GM23338 (cell line): ENCODE measurements around the gene PLP2. TPM values are rescaled to one million over a fixed set of nuclear protein-coding genes. Genes with fewer than 3 reads are reported as not detected.
"Not testable (repeated sequence)": the region's sequence is repeated elsewhere in the genome, so short reads cannot be mapped to it uniquely, and the experiment has no call there.

ENCODE experiments used
- ATAC-seq: fragments of 200-7000 bp; cut with Tn5 transposase; 3 replicates; pipeline ENCODE4 v1.9.1; 2020
- DNase-seq: peaks from one replicate; pipeline ENCODE4 v3.0.0-alpha.2; 2015; ENCODE audit warnings: low spot score
- H2AFZ ChIP-seq: fragments of 200-600 bp; sonication (generic); 2 replicates; pipeline ENCODE4 v1.8.0; 2016; ENCODE audit warnings: antibody characterized with exemption, mild to moderate bottlenecking, moderate library complexity
- H3F3A ChIP-seq: fragments of 200-600 bp; sonication (generic); replicated peaks from 2 replicates; pipeline ENCODE4 v1.8.0; 2017; ENCODE audit warnings: antibody characterized with exemption, mixed run types, low read depth
- H3K27ac ChIP-seq: fragments of 200-600 bp; sonication (generic); 2 replicates; pipeline ENCODE4 v1.6.1; 2016; ENCODE audit warnings: low read depth
- H3K27me3 ChIP-seq: fragments of 200-600 bp; sonication (generic); 2 replicates; pipeline ENCODE4 v1.8.0; 2016; ENCODE audit warnings: mild to moderate bottlenecking, mixed run types, moderate library complexity; ENCODE audit not compliant: insufficient read depth
- H3K36me3 ChIP-seq: fragments of 200-600 bp; sonication (generic); 2 replicates; pipeline ENCODE4 v1.8.0; 2016; ENCODE audit warnings: mild to moderate bottlenecking; ENCODE audit not compliant: insufficient read depth
- H3K4me1 ChIP-seq: fragments of 200-600 bp; sonication (generic); 2 replicates; pipeline ENCODE4 v1.8.0; 2016; ENCODE audit warnings: mild to moderate bottlenecking, moderate library complexity; ENCODE audit not compliant: insufficient read depth
- H3K4me2 ChIP-seq: fragments of 200-600 bp; sonication (generic); 2 replicates; pipeline ENCODE4 v1.7.1; 2017; ENCODE audit warnings: mixed run types
- H3K4me3 ChIP-seq: fragments of 200-600 bp; sonication (generic); 2 replicates; pipeline ENCODE4 v1.6.1; 2016; ENCODE audit warnings: mixed run types
- H3K79me2 ChIP-seq: fragments of 200-600 bp; sonication (generic); replicated peaks from 2 replicates; pipeline ENCODE4 v1.8.0; 2017; ENCODE audit warnings: mild to moderate bottlenecking; ENCODE audit not compliant: insufficient read depth
- H3K9me2 ChIP-seq: fragments of 200-600 bp; sonication (generic); 2 replicates; pipeline ENCODE4 v1.8.0; 2017; ENCODE audit not compliant: insufficient read depth
- H4K20me1 ChIP-seq: fragments of 200-600 bp; sonication (generic); replicated peaks from 2 replicates; pipeline ENCODE4 v1.8.0; 2017; ENCODE audit warnings: mild to moderate bottlenecking; ENCODE audit not compliant: insufficient read depth
- H3K27ac Mint-ChIP-seq: 2 replicates; pipeline ENCODE4 v1.8.0; 2020; ENCODE audit warnings: inconsistent platforms, mild to moderate bottlenecking, moderate library complexity, mixed read lengths
- H3K27me3 Mint-ChIP-seq: 3 replicates; pipeline ENCODE4 v1.8.0; 2022; ENCODE audit warnings: low read depth, mild to moderate bottlenecking, moderate library complexity, mixed read lengths, inconsistent platforms; ENCODE audit not compliant: insufficient read depth, poor library complexity
- H3K36me3 Mint-ChIP-seq: 3 replicates; pipeline ENCODE4 v1.8.0; 2021; ENCODE audit warnings: low read depth, mild to moderate bottlenecking, inconsistent platforms, moderate library complexity, mixed read lengths
- H3K4me1 Mint-ChIP-seq: 3 replicates; pipeline ENCODE4 v1.8.0; 2020; ENCODE audit warnings: mild to moderate bottlenecking, inconsistent platforms, mixed read lengths
- H3K4me3 Mint-ChIP-seq: 3 replicates; pipeline ENCODE4 v1.8.0; 2021; ENCODE audit warnings: moderate library complexity, mild to moderate bottlenecking, inconsistent platforms, mixed read lengths
- H3K9me3 Mint-ChIP-seq: 3 replicates; pipeline ENCODE4 v1.8.0; 2020; ENCODE audit warnings: moderate library complexity, mild to moderate bottlenecking, inconsistent platforms, mixed read lengths
- CREB1 ChIP-seq: fragments of 250-450 bp; sonication (Bioruptor Pico); IDR thresholded peaks from 2 replicates; pipeline ENCODE4 v1.5.0; 2020; ENCODE audit warnings: low read depth, mild to moderate bottlenecking, moderate library complexity
- JUNB ChIP-seq: IDR thresholded peaks from one replicate; pipeline ENCODE4 v1.6.1; 2016; ENCODE audit warnings: antibody characterized with exemption; ENCODE audit not compliant: unreplicated experiment
- NANOG ChIP-seq: IDR thresholded peaks from 2 replicates; pipeline ENCODE4 v1.6.1; 2016; ENCODE audit warnings: antibody characterized with exemption, borderline replicate concordance
- POLR2AphosphoS5 ChIP-seq: IDR thresholded peaks from 2 replicates; pipeline ENCODE4 v1.6.1; 2016; ENCODE audit warnings: antibody characterized with exemption, low read depth
- STAT1 ChIP-seq: IDR thresholded peaks from one replicate; pipeline ENCODE4 v1.6.1; 2016; ENCODE audit warnings: antibody characterized with exemption; ENCODE audit not compliant: unreplicated experiment
- ZNF114 ChIP-seq: fragments of 250-450 bp; sonication (Bioruptor Pico); IDR thresholded peaks from 2 replicates; pipeline ENCODE4 v1.5.0; 2020; ENCODE audit warnings: mild to moderate bottlenecking, moderate library complexity
- ZNF331 ChIP-seq: fragments of 250-450 bp; sonication (Bioruptor Pico); IDR thresholded peaks from 2 replicates; pipeline ENCODE4 v1.5.0; 2020; ENCODE audit warnings: low read depth, mild to moderate bottlenecking, moderate library complexity
- polyA plus RNA-seq: library from polyadenylated mRNA; unstranded; fragments of >200 nt; fragmentation: Nextera tagmentation; extraction: Ambion mirVana; gene quantifications from 2 replicates; pipeline ENCODE4 v1.2.1, GENCODE V29; 2016
- total RNA-seq: library from RNA; depleted of rRNA; stranded (reverse); fragments of >200 nt; shearing (Covaris generic); gene quantifications from 2 replicates; pipeline ENCODE4 v1.2.3, GENCODE V29; 2014
- TF ChIP-seq, protein P1 (sequence below): IDR thresholded peaks from 2 replicates; pipeline ENCODE4 v1.6.1; 2016; ENCODE audit warnings: antibody characterized with exemption
- TF ChIP-seq, protein P2 (sequence below), 2 experiments: fragments of 200-600 bp in 1 of 2; sonication (generic) in 1 of 2; conservative IDR thresholded peaks; 2 replicates each; pipeline versions ENCODE4 v1.5.1 to v1.6.1; 2016 to 2017; ENCODE audit warnings: antibody characterized with exemption in 2 of 2, low read depth in 2 of 2, mild to moderate bottlenecking in 2 of 2, moderate library complexity in 1 of 2
- TF ChIP-seq, protein P3 (sequence below): IDR thresholded peaks from one replicate; pipeline ENCODE4 v1.6.1; 2018; ENCODE audit warnings: antibody characterized with exemption; ENCODE audit not compliant: unreplicated experiment

The PLP2 gene
- total and polyA plus RNA-seq, 2 experiments from 2014 or later: 3.4 to 9.5 TPM

DNA sequence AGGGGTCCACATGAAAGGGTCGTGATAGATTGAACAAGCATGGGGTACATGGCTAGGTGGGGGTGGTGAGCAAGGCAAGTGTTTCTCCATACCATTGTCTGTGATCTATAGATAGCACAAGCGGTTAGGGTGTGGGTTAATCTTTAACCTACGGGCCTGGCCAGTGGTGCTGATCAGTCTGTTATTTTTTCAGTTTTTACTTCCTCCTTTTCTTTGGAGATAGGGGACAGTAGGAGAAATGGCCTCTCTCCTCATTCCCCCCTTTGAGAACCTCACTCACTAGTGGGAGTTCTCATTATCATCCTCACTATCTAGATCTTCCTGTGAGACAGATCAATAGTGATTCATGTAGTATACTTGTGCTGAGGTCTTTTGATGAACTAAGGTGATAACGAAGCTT, 32.0 kb upstream of the PLP2 start (continued):
- TF ChIP-seq, protein P1, sequence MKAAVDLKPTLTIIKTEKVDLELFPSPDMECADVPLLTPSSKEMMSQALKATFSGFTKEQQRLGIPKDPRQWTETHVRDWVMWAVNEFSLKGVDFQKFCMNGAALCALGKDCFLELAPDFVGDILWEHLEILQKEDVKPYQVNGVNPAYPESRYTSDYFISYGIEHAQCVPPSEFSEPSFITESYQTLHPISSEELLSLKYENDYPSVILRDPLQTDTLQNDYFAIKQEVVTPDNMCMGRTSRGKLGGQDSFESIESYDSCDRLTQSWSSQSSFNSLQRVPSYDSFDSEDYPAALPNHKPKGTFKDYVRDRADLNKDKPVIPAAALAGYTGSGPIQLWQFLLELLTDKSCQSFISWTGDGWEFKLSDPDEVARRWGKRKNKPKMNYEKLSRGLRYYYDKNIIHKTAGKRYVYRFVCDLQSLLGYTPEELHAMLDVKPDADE: no peak
- TF ChIP-seq POLR2AphosphoS5: no peak
- TF ChIP-seq CREB1: no peak

DNA sequence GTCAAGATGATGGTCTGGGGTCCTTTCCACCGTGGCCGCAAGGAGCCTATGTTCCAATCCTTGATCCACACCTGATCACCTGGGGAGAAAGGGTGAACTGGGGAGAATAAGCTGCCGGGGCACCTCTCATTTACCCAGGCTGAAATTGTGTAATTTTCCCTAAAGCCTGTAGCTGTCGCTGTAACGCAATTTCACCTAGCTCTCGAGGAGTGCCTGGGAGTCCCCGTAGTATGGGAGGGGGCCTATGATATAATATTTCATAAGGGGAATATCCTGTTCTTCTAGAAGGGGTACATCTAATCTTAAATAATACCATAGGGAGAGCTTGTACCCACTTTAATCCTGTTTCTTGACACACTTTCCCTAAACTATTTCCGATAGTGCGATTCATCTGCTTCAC, 29.4 kb upstream of the PLP2 start:
- H3K27me3 Mint-ChIP-seq, H3K27me3 ChIP-seq, H3K4me2 ChIP-seq, H3K4me1 Mint-ChIP-seq, H3K4me3 Mint-ChIP-seq, H3K79me2 ChIP-seq, H3K36me3 ChIP-seq, H3K4me1 ChIP-seq, H3F3A ChIP-seq, H3K27ac ChIP-seq, H3K4me3 ChIP-seq, H2AFZ ChIP-seq, H3K27ac Mint-ChIP-seq, H3K9me2 ChIP-seq, H3K36me3 Mint-ChIP-seq, H4K20me1 ChIP-seq: not testable (repeated sequence)
- ATAC-seq: 0 out of 3 replicates have a peak, but pooled peaks have one; percentile 30
- DNase-seq: peak; percentile 64
- TF ChIP-seq, protein P2, sequence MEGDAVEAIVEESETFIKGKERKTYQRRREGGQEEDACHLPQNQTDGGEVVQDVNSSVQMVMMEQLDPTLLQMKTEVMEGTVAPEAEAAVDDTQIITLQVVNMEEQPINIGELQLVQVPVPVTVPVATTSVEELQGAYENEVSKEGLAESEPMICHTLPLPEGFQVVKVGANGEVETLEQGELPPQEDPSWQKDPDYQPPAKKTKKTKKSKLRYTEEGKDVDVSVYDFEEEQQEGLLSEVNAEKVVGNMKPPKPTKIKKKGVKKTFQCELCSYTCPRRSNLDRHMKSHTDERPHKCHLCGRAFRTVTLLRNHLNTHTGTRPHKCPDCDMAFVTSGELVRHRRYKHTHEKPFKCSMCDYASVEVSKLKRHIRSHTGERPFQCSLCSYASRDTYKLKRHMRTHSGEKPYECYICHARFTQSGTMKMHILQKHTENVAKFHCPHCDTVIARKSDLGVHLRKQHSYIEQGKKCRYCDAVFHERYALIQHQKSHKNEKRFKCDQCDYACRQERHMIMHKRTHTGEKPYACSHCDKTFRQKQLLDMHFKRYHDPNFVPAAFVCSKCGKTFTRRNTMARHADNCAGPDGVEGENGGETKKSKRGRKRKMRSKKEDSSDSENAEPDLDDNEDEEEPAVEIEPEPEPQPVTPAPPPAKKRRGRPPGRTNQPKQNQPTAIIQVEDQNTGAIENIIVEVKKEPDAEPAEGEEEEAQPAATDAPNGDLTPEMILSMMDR (conservative IDR thresholded peaks at IDR 0.05; ENCODE audit: low read depth in 2 of 2): peak; percentile 45 to 66
- H3K9me3 Mint-ChIP-seq: peaks cover 12% of the 10 kb centered on the region

DNA sequence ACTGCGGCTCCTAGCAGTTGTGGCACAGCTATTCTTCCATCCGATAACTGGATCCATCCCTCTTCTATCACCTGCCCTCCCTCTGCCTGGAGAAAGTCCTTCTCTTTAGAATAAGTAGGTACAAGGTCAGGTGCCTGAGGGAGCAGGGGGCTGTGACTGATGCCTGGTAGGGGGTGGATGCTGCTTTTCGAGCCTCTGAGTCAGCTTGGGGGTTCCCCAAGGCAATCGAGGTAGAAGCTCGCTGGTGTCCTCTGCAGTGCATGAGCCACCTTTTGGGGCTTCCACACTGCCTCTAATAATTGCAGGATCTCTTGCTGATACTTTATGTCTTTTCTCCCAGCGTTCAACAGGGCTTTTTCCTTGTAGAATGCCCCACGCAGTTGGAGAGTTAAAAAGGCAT, 28.5 kb upstream of the PLP2 start:
- not testable (repeated sequence) for H3K9me2 ChIP-seq, H3F3A ChIP-seq, DNase-seq, H3K36me3 Mint-ChIP-seq, H3K79me2 ChIP-seq, H3K27ac ChIP-seq, H3K4me2 ChIP-seq, H3K4me1 ChIP-seq, H2AFZ ChIP-seq, H3K4me3 Mint-ChIP-seq, H3K27me3 Mint-ChIP-seq, H4K20me1 ChIP-seq, ATAC-seq, H3K36me3 ChIP-seq, H3K4me1 Mint-ChIP-seq, H3K27me3 ChIP-seq, H3K27ac Mint-ChIP-seq, H3K4me3 ChIP-seq
- H3K9me3 Mint-ChIP-seq: peaks cover 12% of the 10 kb centered on the region

DNA sequence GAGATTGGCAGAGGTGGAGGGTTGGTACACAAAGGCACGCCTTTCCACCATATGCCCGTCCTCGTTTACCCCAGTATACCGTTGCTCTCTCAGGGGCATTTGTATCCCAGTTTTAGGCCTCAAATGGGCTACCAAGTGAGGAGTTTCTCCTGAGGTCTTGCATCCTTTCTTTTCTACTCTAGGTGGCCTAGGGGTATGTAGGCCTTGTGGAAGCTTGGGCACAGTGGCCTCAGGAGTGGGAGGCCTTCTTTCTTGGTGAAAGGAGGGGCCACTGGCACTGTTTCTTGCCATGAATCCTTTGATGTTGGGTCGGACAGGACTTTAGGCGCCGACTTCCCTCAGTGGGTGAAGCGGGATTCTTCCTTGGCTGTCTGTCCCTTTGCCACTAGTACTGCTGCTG, 24.4 kb upstream of the PLP2 start:
- Histone ChIP-seq H3K27ac (no peak overlapping the region), H3K79me2 (no peaks in the 10 kb centered on the region), H3F3A (no peaks in the 10 kb centered on the region), H4K20me1 (no peaks in the 10 kb centered on the region), H3K4me2 (no peak overlapping the region), H3K9me2 (no peaks in the 10 kb centered on the region), H2AFZ (no peak overlapping the region), H3K36me3 (no peaks in the 10 kb centered on the region), H3K27me3 (no peaks in the 10 kb centered on the region), H3K4me1 (no peaks in the 10 kb centered on the region), H3K4me3 (no peak overlapping the region)
- Mint-ChIP-seq H3K27me3 (peaks cover 1% of the 10 kb centered on the region), H3K4me3 (no peak overlapping the region), H3K9me3 (no peaks in the 10 kb centered on the region), H3K27ac (no peak overlapping the region), H3K36me3 (no peaks in the 10 kb centered on the region), H3K4me1 (no peaks in the 10 kb centered on the region)
- DNase-seq (no peak), ATAC-seq (no peak)
- TF ChIP-seq ZNF114 (CRISPR knock-in tag) (no peak), STAT1 (no peak), CREB1 (no peak), NANOG (no peak), ZNF331 (CRISPR knock-in tag) (no peak), JUNB (no peak), POLR2AphosphoS5 (no peak)
- TF ChIP-seq, protein P3, sequence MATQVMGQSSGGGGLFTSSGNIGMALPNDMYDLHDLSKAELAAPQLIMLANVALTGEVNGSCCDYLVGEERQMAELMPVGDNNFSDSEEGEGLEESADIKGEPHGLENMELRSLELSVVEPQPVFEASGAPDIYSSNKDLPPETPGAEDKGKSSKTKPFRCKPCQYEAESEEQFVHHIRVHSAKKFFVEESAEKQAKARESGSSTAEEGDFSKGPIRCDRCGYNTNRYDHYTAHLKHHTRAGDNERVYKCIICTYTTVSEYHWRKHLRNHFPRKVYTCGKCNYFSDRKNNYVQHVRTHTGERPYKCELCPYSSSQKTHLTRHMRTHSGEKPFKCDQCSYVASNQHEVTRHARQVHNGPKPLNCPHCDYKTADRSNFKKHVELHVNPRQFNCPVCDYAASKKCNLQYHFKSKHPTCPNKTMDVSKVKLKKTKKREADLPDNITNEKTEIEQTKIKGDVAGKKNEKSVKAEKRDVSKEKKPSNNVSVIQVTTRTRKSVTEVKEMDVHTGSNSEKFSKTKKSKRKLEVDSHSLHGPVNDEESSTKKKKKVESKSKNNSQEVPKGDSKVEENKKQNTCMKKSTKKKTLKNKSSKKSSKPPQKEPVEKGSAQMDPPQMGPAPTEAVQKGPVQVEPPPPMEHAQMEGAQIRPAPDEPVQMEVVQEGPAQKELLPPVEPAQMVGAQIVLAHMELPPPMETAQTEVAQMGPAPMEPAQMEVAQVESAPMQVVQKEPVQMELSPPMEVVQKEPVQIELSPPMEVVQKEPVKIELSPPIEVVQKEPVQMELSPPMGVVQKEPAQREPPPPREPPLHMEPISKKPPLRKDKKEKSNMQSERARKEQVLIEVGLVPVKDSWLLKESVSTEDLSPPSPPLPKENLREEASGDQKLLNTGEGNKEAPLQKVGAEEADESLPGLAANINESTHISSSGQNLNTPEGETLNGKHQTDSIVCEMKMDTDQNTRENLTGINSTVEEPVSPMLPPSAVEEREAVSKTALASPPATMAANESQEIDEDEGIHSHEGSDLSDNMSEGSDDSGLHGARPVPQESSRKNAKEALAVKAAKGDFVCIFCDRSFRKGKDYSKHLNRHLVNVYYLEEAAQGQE: no peak
- TF ChIP-seq, protein P1: no peak
